Measurements from ENCODE around the gene C1S.

Gene C1S

GRCh38 chr12:7061596-7061995 is 1.1 kb downstream of the C1S start (continued):
- TF ChIP-seq SCRT1 (tag by site-specific recombination; IDR thresholded peaks at IDR 0.05; ENCODE audit: borderline replicate concordance) (no peak), ZNF292 (tag by site-specific recombination; IDR thresholded peaks at IDR 0.05; ENCODE audit: borderline replicate concordance, low read depth) (no peak), ZNF776 (tag by site-specific recombination; IDR thresholded peaks at IDR 0.05; ENCODE audit: borderline replicate concordance) (no peak), OSR2 (tag by site-specific recombination; IDR thresholded peaks at IDR 0.05) (no peak), ZNF768 (tag by site-specific recombination; IDR thresholded peaks at IDR 0.05) (no peak), TRIM28 (IDR thresholded peaks at IDR 0.05; ENCODE audit: borderline replicate concordance, low read length) (no peak), ZBTB26 (tag by site-specific recombination; optimal IDR thresholded peaks at IDR 0.05) (no peak), HIC1 (tag by site-specific recombination; IDR thresholded peaks at IDR 0.05) (no peak), WT1 (tag by site-specific recombination; IDR thresholded peaks at IDR 0.05) (no peak), CTCF (tag by site-specific recombination; IDR thresholded peaks at IDR 0.05) (no peak), SP2 (tag by site-specific recombination; IDR thresholded peaks at IDR 0.05) (no peak), ZNF350 (tag by site-specific recombination; IDR thresholded peaks at IDR 0.05) (no peak), ZNF596 (tag by site-specific recombination; IDR thresholded peaks at IDR 0.05) (no peak), ZIC2 (tag by site-specific recombination; IDR thresholded peaks at IDR 0.05) (no peak), ZNF449 (tag by site-specific recombination; IDR thresholded peaks at IDR 0.05) (no peak)
- TF ChIP-seq, protein P1, sequence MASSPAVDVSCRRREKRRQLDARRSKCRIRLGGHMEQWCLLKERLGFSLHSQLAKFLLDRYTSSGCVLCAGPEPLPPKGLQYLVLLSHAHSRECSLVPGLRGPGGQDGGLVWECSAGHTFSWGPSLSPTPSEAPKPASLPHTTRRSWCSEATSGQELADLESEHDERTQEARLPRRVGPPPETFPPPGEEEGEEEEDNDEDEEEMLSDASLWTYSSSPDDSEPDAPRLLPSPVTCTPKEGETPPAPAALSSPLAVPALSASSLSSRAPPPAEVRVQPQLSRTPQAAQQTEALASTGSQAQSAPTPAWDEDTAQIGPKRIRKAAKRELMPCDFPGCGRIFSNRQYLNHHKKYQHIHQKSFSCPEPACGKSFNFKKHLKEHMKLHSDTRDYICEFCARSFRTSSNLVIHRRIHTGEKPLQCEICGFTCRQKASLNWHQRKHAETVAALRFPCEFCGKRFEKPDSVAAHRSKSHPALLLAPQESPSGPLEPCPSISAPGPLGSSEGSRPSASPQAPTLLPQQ (tag by site-specific recombination; IDR thresholded peaks at IDR 0.05), result no peak
- TF ChIP-seq, protein P2, sequence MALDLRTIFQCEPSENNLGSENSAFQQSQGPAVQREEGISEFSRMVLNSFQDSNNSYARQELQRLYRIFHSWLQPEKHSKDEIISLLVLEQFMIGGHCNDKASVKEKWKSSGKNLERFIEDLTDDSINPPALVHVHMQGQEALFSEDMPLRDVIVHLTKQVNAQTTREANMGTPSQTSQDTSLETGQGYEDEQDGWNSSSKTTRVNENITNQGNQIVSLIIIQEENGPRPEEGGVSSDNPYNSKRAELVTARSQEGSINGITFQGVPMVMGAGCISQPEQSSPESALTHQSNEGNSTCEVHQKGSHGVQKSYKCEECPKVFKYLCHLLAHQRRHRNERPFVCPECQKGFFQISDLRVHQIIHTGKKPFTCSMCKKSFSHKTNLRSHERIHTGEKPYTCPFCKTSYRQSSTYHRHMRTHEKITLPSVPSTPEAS (tag by site-specific recombination; IDR thresholded peaks at IDR 0.05), result no peak

GRCh38 chr12:7064516-7064915 is 4.0 kb downstream of the C1S start:
- POLR2A ChIA-PET, result no interaction called here
- H3K27ac ChIP-seq (ENCODE audit: extremely low read depth, low read depth, low read length), result no peak overlapping the region
- CTCF ChIA-PET, result no interaction called here
- TF ChIP-seq, protein P3, sequence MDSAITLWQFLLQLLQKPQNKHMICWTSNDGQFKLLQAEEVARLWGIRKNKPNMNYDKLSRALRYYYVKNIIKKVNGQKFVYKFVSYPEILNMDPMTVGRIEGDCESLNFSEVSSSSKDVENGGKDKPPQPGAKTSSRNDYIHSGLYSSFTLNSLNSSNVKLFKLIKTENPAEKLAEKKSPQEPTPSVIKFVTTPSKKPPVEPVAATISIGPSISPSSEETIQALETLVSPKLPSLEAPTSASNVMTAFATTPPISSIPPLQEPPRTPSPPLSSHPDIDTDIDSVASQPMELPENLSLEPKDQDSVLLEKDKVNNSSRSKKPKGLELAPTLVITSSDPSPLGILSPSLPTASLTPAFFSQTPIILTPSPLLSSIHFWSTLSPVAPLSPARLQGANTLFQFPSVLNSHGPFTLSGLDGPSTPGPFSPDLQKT (IDR thresholded peaks at IDR 0.05; ENCODE audit: borderline replicate concordance, low read depth, low read length), result no peak
- TF ChIP-seq INSM2 (tag by site-specific recombination; IDR thresholded peaks at IDR 0.05) (no peak), ZNF560 (tag by site-specific recombination; IDR thresholded peaks at IDR 0.05; ENCODE audit: borderline replicate concordance) (no peak)
- TF ChIP-seq, protein P4, sequence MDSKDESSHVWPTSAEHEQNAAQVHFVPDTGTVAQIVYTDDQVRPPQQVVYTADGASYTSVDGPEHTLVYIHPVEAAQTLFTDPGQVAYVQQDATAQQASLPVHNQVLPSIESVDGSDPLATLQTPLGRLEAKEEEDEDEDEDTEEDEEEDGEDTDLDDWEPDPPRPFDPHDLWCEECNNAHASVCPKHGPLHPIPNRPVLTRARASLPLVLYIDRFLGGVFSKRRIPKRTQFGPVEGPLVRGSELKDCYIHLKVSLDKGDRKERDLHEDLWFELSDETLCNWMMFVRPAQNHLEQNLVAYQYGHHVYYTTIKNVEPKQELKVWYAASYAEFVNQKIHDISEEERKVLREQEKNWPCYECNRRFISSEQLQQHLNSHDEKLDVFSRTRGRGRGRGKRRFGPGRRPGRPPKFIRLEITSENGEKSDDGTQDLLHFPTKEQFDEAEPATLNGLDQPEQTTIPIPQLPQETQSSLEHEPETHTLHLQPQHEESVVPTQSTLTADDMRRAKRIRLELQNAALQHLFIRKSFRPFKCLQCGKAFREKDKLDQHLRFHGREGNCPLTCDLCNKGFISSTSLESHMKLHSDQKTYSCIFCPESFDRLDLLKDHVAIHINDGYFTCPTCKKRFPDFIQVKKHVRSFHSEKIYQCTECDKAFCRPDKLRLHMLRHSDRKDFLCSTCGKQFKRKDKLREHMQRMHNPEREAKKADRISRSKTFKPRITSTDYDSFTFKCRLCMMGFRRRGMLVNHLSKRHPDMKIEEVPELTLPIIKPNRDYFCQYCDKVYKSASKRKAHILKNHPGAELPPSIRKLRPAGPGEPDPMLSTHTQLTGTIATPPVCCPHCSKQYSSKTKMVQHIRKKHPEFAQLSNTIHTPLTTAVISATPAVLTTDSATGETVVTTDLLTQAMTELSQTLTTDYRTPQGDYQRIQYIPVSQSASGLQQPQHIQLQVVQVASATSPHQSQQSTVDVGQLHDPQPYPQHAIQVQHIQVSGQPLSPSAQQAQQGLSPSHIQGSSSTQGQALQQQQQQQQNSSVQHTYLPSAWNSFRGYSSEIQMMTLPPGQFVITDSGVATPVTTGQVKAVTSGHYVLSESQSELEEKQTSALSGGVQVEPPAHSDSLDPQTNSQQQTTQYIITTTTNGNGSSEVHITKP (tag by site-specific recombination; IDR thresholded peaks at IDR 0.05), result no peak

More at GRCh38 chr12:7064516-7064915, 4.0 kb downstream of the C1S start:
- Histone ChIP-seq H3K4me3 (ENCODE audit: low read depth, low read length) (no peak overlapping the region), H3K4me1 (ENCODE audit: control insufficient read depth, insufficient read depth, low read length) (no peaks in the 10 kb centered on the region), H3K36me3 (ENCODE audit: control insufficient read depth in 2 of 2, insufficient read depth in 1 of 2, low read length in 2 of 2) (no peaks in the 10 kb centered on the region), H3K9me3 (ENCODE audit: control insufficient read depth, insufficient read depth, low read depth, low read length) (no peaks in the 10 kb centered on the region)

All from HEK293 (cell line).